ENCODE data around the gene MRPS9.

DNA sequence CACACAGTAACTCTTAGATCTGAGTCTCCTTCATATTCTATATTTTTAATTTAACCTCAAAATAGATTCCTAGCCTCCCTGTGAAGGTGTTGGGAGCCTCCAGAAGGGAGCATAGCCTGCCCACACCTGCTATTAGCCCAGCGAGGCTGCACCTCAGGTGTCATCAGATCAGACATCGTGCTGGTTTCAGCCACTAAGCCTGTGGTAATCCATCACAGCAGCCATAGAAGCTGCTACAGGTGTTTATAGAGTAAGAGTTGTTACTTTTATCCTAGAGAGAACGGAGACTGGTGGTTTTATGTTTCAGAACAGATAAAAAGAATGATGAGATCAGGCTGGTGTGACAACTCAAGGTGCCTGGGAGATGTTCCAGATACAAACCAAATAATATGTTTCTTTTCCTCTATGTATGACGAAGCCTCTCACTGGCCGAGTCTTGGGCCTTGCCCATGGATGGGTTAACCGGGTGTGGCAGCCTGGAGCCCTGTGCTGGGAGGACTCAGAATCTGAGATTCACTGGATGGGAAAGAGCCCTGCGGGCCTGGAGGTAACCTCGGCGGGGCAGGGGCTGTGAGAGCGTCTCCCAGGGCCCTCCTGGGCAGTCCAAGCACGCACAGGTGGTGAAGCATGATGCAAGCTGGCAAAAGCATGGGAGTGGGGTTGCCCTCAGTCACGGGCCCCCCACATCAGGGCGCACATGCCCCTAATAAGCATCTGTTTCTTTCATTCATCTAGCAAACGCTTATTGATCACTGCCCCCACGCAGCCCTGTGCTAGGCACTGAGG is 73.7 kb downstream of the MRPS9 start:
- TF ChIP-seq, protein P1, sequence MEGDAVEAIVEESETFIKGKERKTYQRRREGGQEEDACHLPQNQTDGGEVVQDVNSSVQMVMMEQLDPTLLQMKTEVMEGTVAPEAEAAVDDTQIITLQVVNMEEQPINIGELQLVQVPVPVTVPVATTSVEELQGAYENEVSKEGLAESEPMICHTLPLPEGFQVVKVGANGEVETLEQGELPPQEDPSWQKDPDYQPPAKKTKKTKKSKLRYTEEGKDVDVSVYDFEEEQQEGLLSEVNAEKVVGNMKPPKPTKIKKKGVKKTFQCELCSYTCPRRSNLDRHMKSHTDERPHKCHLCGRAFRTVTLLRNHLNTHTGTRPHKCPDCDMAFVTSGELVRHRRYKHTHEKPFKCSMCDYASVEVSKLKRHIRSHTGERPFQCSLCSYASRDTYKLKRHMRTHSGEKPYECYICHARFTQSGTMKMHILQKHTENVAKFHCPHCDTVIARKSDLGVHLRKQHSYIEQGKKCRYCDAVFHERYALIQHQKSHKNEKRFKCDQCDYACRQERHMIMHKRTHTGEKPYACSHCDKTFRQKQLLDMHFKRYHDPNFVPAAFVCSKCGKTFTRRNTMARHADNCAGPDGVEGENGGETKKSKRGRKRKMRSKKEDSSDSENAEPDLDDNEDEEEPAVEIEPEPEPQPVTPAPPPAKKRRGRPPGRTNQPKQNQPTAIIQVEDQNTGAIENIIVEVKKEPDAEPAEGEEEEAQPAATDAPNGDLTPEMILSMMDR (IDR thresholded peaks at IDR 0.05) = no peak
- no peak for TF ChIP-seq ZFX (IDR thresholded peaks at IDR 0.05; ENCODE audit: borderline replicate concordance)

Measured in 22Rv1 (cell line).